K562 (cell line): ENCODE data around the gene PBX1. TPM values are rescaled to one million over a fixed set of nuclear protein-coding genes. Genes with fewer than 3 reads are reported as not detected.

Source experiments
- ATAC-seq: fragments of 200-7000 bp; cut with Tn5 transposase; 3 replicates; pipeline ENCODE4 v1.9.1; 2020; ENCODE audit warnings: moderate library complexity
- BruUV-seq: library from RNA; stranded (reverse); fragments of 400-500 nt; replicated peaks from 2 replicates; lab custom pipeline; 2021; lab: Mats Ljungman, UMichigan
- CTCF ChIA-PET: fragments of 300-600 bp; formaldehyde crosslinking; extraction: SDS; loops from one replicate; lab custom pipeline; 2021; ENCODE audit warnings: low intra/inter-chr PET ratio; lab: Yijun Ruan, JAX
- POLR2A ChIA-PET: fragments of 300-600, 350-650 bp; sonication (Branson Sonifier 250); formaldehyde crosslinking; extraction: SDS; loops from one replicate; lab custom pipeline; 2021; ENCODE audit warnings: antibody characterized with exemption, inconsistent platforms; lab: Yijun Ruan, JAX
- DNase-seq, 4 experiments: peaks; one replicate each; pipeline versions ENCODE4 v3.0.0 to v3.0.0-alpha.2; 2011 to 2018; ENCODE audit warnings: low spot score in 3 of 4, mixed read lengths in 3 of 4; ENCODE audit errors: extremely low read depth in 1 of 4
- FAIRE-seq: peaks from 2 replicates; lab custom pipeline; 2011; peaks lifted over from hg19 to GRCh38; lab: Jason Lieb, UNC
- H2AFZ ChIP-seq: 2 replicates; pipeline ENCODE4 v1.6.0; 2011; ENCODE audit warnings: low read depth, low read length, control low read depth, inconsistent platforms
- H3K27ac ChIP-seq: fragments of 200-600 bp; 3 replicates; pipeline ENCODE4 v1.8.0; 2011; ENCODE audit warnings: low read depth, mild to moderate bottlenecking, control low read depth, inconsistent platforms, low read length, moderate library complexity, mixed read lengths; ENCODE audit errors: extremely low read depth
- H3K27me3 ChIP-seq, 2 experiments: fragments of 300-600 bp in 1 of 2; 2 replicates in 1 of 2; 3 replicates in 1 of 2; pipeline versions ENCODE4 v1.6.0 to v1.8.0; 2011; ENCODE audit warnings: inconsistent platforms in 2 of 2, low read length in 2 of 2, mild to moderate bottlenecking in 1 of 2, mixed read lengths in 1 of 2, moderate library complexity in 1 of 2; ENCODE audit not compliant: control insufficient read depth in 2 of 2, insufficient read depth in 2 of 2
- H3K36me3 ChIP-seq: fragments of 300-600 bp; 3 replicates; pipeline ENCODE4 v1.8.0; 2011; ENCODE audit warnings: mild to moderate bottlenecking, low read length, inconsistent platforms; ENCODE audit not compliant: control insufficient read depth, insufficient read depth
- H3K4me1 ChIP-seq, 2 experiments: fragments of 200-600 bp in 1 of 2; replicated peaks in 1 of 2; 2 replicates in 1 of 2; 3 replicates in 1 of 2; pipeline versions ENCODE4 v1.5.1 to v1.8.0; 2011; ENCODE audit warnings: inconsistent platforms in 2 of 2, low read length in 2 of 2, mild to moderate bottlenecking in 1 of 2, mixed read lengths in 1 of 2, moderate library complexity in 1 of 2; ENCODE audit not compliant: control insufficient read depth in 2 of 2, insufficient read depth in 2 of 2
- H3K4me2 ChIP-seq: 2 replicates; pipeline ENCODE4 v1.6.1; 2011; ENCODE audit warnings: low read length, control low read depth, inconsistent platforms, mixed read lengths; ENCODE audit not compliant: insufficient read depth
- H3K4me3 ChIP-seq: fragments of 200-600 bp; sonication (generic), shearing (Covaris generic); 2 replicates; pipeline ENCODE4 v1.5.1; 2016; ENCODE audit warnings: control low read depth, inconsistent platforms
- H3K79me2 ChIP-seq: fragments of 200-600 bp; 3 replicates; pipeline ENCODE4 v1.8.0; 2011; ENCODE audit warnings: low read length, inconsistent platforms; ENCODE audit not compliant: control insufficient read depth, insufficient read depth
- H3K9ac ChIP-seq, 2 experiments: 2 replicates each; pipeline versions ENCODE4 v1.6.0 to v1.6.1; 2011; ENCODE audit warnings: low read depth in 2 of 2, low read length in 2 of 2, control low read depth in 1 of 2, inconsistent platforms in 1 of 2, mild to moderate bottlenecking in 1 of 2, mixed read lengths in 1 of 2; ENCODE audit not compliant: insufficient read depth in 1 of 2
- H3K9me1 ChIP-seq: one replicate; pipeline ENCODE4 v1.6.0; 2011; ENCODE audit warnings: inconsistent platforms, mild to moderate bottlenecking, low read length, moderate library complexity; ENCODE audit not compliant: control insufficient read depth, insufficient read depth
- H3K9me3 ChIP-seq: replicated peaks from 2 replicates; pipeline ENCODE4 v1.5.1; 2011; ENCODE audit warnings: low read depth, low read length, inconsistent platforms; ENCODE audit not compliant: control insufficient read depth, insufficient read depth
- H4K20me1 ChIP-seq: replicated peaks from 2 replicates; pipeline ENCODE4 v1.6.1; 2011; ENCODE audit warnings: low read length, inconsistent platforms, mixed read lengths; ENCODE audit not compliant: control insufficient read depth, insufficient read depth
- BCL6 ChIP-seq: fragments of 250-450 bp; sonication (Bioruptor Pico); IDR thresholded peaks from 2 replicates; pipeline ENCODE4 v1.4.0; 2020
- CCNT2 ChIP-seq: IDR thresholded peaks from 2 replicates; pipeline ENCODE4 v1.6.1; 2011; ENCODE audit warnings: borderline replicate concordance, low read depth, mild to moderate bottlenecking, moderate library complexity, mixed read lengths, low read length; ENCODE audit not compliant: insufficient read length; ENCODE audit errors: extremely low read depth
- CHCHD3 ChIP-seq: fragments of 250-450 bp; sonication (Bioruptor Pico); IDR thresholded peaks from 2 replicates; pipeline ENCODE4 v2.1.2; 2022; ENCODE audit warnings: mild to moderate bottlenecking
- MYNN ChIP-seq, 2 experiments: sonication (generic); formaldehyde crosslinking in 1 of 2; IDR thresholded peaks; 2 replicates each; pipeline versions ENCODE4 v1.5.0 to v1.6.1; 2016 to 2020; ENCODE audit warnings: antibody characterized with exemption in 1 of 2, missing genetic modification reagents in 1 of 2
- PTRF ChIP-seq: fragments of 450-650 bp; IDR thresholded peaks from 2 replicates; pipeline ENCODE4 v1.6.1; 2016; ENCODE audit warnings: mild to moderate bottlenecking, missing genetic modification characterization, missing compliant biosample characterization
- PYGO2 ChIP-seq: fragments of 450-650 bp; IDR thresholded peaks from 2 replicates; pipeline ENCODE4 v1.6.1; 2016; ENCODE audit warnings: mild to moderate bottlenecking, missing genetic modification characterization, moderate library complexity, missing compliant biosample characterization
- SRSF9 ChIP-seq: fragments of 200-400 bp; formaldehyde crosslinking; IDR thresholded peaks from 2 replicates; pipeline ENCODE4 v1.6.1; 2017; ENCODE audit warnings: low read depth, low read length, borderline replicate concordance
- YBX1 ChIP-seq: fragments of 450-650 bp; IDR thresholded peaks from 2 replicates; pipeline ENCODE4 v1.7.1; 2016; ENCODE audit warnings: mild to moderate bottlenecking
- WGBS: fragments of 100-300 bp; shearing (Covaris generic); methylation state at CpG from one replicate; pipeline ENCODE4 v1.1.6; 2016; ENCODE audit warnings: low coverage, mixed read lengths; ENCODE audit not compliant: insufficient coverage; ENCODE audit errors: missing lambda C conversion rate; 5-methylcytosine and 5-hydroxymethylcytosine counted together
- in situ Hi-C: fragments of 300-500 bp; cut with MboI; formaldehyde crosslinking; loops from 4 replicates; pipeline ENCODE4 v1.15.0; 2018; ENCODE audit warnings: inconsistent platforms, mixed read lengths
- intact Hi-C: fragments of 100-400 bp; cut with micrococcal nuclease; formaldehyde crosslinking; loops from 2 replicates; pipeline ENCODE4 v1.14.2; 2022
- polyA plus RNA-seq, 8 experiments: library from polyadenylated mRNA; depleted of rRNA in 4 of 8; stranded (reverse) in 5 of 8; unstranded in 3 of 8; fragments of >200 nt; fragmentation: Nextera tagmentation in 2 of 8; fragmentation: Illumina TruSeq in 1 of 8; extraction: Ambion mirVana in 2 of 8; extraction: Trizol in 1 of 8; gene quantifications; 2 replicates each; pipeline versions ENCODE4 v1.2.1 to v1.2.3, GENCODE V29; 2011 to 2014; ENCODE audit warnings: inconsistent platforms in 1 of 8, missing spikeins in 1 of 8
- total RNA-seq, 7 experiments: library from RNA; depleted of rRNA in 6 of 7; stranded (reverse); fragments of >200 nt in 6 of 7; fragmentation: Illumina TruSeq in 2 of 7; extraction: Trizol in 2 of 7; gene quantifications; 2 replicates each; pipeline versions ENCODE4 v1.2.1 to v1.2.3, GENCODE V29; 2011 to 2021; ENCODE audit warnings: low replicate concordance in 1 of 7
- TF ChIP-seq, protein P1 (sequence below): sonication (generic); formaldehyde crosslinking; IDR thresholded peaks from 2 replicates; pipeline ENCODE4 v1.8.0; 2023; ENCODE audit warnings: missing genetic modification reagents, mild to moderate bottlenecking, borderline replicate concordance
- TF ChIP-seq, protein P2 (sequence below): fragments of 150-350 bp; IDR thresholded peaks from 2 replicates; pipeline ENCODE4 v1.6.1; 2014; ENCODE audit warnings: low read depth, mild to moderate bottlenecking, low read length, borderline replicate concordance
- TF ChIP-seq, protein P3 (sequence below): fragments of 450-650 bp; IDR thresholded peaks from 2 replicates; pipeline ENCODE4 v1.6.1; 2016; ENCODE audit warnings: low read depth, mild to moderate bottlenecking, moderate library complexity

Gene PBX1
- total and polyA plus RNA-seq, 9 of the 15 experiments (the other 6 are each of a cell fraction or from before 2014, with no cell fraction given): 0.03 to 0.62 (median 0.17) TPM

DNA sequence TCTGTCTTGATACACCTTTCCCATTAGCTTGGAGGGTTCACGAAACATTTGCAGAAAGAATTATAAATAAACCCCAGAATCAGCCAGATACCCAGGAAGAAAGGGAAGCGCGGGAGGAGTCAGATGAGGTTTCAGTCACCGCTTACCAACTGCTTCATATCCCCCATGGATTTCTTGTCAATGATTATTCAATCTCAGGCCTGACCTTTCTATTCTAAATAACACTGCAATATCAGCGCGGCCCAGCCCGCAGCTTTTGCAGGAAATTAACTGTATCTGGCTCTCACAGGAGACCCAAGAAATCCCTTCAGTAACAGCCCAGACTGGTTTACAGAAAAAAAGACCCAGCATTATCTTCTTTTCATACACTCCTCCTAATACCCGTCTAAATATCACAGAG is 308.6 kb downstream of the PBX1 start (continued):
- TF ChIP-seq, protein P1, sequence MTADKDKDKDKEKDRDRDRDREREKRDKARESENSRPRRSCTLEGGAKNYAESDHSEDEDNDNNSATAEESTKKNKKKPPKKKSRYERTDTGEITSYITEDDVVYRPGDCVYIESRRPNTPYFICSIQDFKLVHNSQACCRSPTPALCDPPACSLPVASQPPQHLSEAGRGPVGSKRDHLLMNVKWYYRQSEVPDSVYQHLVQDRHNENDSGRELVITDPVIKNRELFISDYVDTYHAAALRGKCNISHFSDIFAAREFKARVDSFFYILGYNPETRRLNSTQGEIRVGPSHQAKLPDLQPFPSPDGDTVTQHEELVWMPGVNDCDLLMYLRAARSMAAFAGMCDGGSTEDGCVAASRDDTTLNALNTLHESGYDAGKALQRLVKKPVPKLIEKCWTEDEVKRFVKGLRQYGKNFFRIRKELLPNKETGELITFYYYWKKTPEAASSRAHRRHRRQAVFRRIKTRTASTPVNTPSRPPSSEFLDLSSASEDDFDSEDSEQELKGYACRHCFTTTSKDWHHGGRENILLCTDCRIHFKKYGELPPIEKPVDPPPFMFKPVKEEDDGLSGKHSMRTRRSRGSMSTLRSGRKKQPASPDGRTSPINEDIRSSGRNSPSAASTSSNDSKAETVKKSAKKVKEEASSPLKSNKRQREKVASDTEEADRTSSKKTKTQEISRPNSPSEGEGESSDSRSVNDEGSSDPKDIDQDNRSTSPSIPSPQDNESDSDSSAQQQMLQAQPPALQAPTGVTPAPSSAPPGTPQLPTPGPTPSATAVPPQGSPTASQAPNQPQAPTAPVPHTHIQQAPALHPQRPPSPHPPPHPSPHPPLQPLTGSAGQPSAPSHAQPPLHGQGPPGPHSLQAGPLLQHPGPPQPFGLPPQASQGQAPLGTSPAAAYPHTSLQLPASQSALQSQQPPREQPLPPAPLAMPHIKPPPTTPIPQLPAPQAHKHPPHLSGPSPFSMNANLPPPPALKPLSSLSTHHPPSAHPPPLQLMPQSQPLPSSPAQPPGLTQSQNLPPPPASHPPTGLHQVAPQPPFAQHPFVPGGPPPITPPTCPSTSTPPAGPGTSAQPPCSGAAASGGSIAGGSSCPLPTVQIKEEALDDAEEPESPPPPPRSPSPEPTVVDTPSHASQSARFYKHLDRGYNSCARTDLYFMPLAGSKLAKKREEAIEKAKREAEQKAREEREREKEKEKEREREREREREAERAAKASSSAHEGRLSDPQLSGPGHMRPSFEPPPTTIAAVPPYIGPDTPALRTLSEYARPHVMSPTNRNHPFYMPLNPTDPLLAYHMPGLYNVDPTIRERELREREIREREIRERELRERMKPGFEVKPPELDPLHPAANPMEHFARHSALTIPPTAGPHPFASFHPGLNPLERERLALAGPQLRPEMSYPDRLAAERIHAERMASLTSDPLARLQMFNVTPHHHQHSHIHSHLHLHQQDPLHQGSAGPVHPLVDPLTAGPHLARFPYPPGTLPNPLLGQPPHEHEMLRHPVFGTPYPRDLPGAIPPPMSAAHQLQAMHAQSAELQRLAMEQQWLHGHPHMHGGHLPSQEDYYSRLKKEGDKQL: no peak
- TF ChIP-seq SRSF9: no peak
- TF ChIP-seq, all 486 proteins: peak for 0

DNA sequence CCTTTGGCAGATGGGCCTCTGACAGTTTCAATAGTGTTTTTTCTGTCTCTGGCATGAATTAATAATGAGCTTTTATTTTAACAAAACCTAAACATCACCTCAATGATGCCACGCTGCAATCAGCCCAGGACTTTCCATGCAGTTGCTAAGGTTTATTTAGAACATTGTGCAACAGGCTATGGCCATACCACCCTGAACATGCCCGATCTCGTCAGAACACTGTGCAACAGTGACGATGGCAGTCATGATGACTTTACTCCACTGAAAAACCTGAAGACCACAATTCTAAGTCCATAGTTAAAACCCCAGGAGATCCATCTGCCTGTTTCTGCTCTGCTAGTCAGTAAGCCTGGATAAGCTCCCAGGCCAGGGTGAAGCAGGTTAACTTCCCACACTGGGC is 310.0 kb downstream of the PBX1 start:
- Histone ChIP-seq H3K4me3 (no peak overlapping the region), H3K27me3 (no peaks in the 10 kb centered on the region; a peak in 1 of 5 replicates), H3K4me2 (no peak overlapping the region), H4K20me1 (no peaks in the 10 kb centered on the region), H3K9me3 (no peaks in the 10 kb centered on the region), H3K9me1 (no peaks in the 10 kb centered on the region), H3K36me3 (no peaks in the 10 kb centered on the region), H3K9ac (no peak overlapping the region), H2AFZ (no peak overlapping the region), H3K4me1 (no peaks in the 10 kb centered on the region), H3K79me2 (no peaks in the 10 kb centered on the region), H3K27ac (no peak overlapping the region)
- ATAC-seq (no peak), DNase-seq (no peak), FAIRE-seq (no peak)
- intact Hi-C loops (no loop called here), in situ Hi-C loops (no loop called here)
- BruUV-seq: no TSS peak
- WGBS: 0% methylated on average over 4 of the region's 4 CpGs
- ChIA-PET POLR2A (no interaction called here), CTCF (no interaction called here)
- TF ChIP-seq MYNN (IDR thresholded peaks at IDR 0.05): no peak
- no peak for TF ChIP-seq MYNN (CRISPR knock-in tag; IDR thresholded peaks at IDR 0.05)
- TF ChIP-seq, protein P2, sequence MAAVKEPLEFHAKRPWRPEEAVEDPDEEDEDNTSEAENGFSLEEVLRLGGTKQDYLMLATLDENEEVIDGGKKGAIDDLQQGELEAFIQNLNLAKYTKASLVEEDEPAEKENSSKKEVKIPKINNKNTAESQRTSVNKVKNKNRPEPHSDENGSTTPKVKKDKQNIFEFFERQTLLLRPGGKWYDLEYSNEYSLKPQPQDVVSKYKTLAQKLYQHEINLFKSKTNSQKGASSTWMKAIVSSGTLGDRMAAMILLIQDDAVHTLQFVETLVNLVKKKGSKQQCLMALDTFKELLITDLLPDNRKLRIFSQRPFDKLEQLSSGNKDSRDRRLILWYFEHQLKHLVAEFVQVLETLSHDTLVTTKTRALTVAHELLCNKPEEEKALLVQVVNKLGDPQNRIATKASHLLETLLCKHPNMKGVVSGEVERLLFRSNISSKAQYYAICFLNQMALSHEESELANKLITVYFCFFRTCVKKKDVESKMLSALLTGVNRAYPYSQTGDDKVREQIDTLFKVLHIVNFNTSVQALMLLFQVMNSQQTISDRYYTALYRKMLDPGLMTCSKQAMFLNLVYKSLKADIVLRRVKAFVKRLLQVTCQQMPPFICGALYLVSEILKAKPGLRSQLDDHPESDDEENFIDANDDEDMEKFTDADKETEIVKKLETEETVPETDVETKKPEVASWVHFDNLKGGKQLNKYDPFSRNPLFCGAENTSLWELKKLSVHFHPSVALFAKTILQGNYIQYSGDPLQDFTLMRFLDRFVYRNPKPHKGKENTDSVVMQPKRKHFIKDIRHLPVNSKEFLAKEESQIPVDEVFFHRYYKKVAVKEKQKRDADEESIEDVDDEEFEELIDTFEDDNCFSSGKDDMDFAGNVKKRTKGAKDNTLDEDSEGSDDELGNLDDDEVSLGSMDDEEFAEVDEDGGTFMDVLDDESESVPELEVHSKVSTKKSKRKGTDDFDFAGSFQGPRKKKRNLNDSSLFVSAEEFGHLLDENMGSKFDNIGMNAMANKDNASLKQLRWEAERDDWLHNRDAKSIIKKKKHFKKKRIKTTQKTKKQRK: no peak
- no peak for TF ChIP-seq YBX1
- TF ChIP-seq PYGO2 (tag): no peak
- no peak for TF ChIP-seq CHCHD3 (CRISPR knock-in tag)
- TF ChIP-seq, protein P3, sequence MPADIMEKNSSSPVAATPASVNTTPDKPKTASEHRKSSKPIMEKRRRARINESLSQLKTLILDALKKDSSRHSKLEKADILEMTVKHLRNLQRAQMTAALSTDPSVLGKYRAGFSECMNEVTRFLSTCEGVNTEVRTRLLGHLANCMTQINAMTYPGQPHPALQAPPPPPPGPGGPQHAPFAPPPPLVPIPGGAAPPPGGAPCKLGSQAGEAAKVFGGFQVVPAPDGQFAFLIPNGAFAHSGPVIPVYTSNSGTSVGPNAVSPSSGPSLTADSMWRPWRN: no peak
- no peak for TF ChIP-seq BCL6 (CRISPR knock-in tag)
- no peak for TF ChIP-seq PTRF (tag)
- no peak for TF ChIP-seq CCNT2
